IMR-90 (cell line): ENCODE data around the gene LMX1A.

Experiments used
- BHLHE40 ChIP-seq: fragments of 150-350 bp; IDR thresholded peaks from 2 replicates; pipeline ENCODE4 v1.6.1; 2016; ENCODE audit warnings: mild to moderate bottlenecking, low read depth, low read length
- POLR2A ChIP-seq: IDR thresholded peaks from 2 replicates; pipeline ENCODE4 v1.6.1; 2012; ENCODE audit warnings: mild to moderate bottlenecking, low read depth, low read length
- RFX5 ChIP-seq: IDR thresholded peaks from 2 replicates; pipeline ENCODE4 v1.8.0; 2012; ENCODE audit warnings: low read depth, mild to moderate bottlenecking, low read length, moderate library complexity
- SMC3 ChIP-seq: fragments of 150-350 bp; IDR thresholded peaks from 2 replicates; pipeline ENCODE4 v1.6.1; 2016; ENCODE audit warnings: low read depth, mild to moderate bottlenecking, antibody characterized with exemption, low read length, moderate library complexity
- TF ChIP-seq, protein P1 (sequence below): conservative IDR thresholded peaks from 2 replicates; pipeline ENCODE4 v1.5.1; 2012; ENCODE audit warnings: mild to moderate bottlenecking, low read depth, low read length, improper control_type of control experiment

- TF ChIP-seq, protein P1, sequence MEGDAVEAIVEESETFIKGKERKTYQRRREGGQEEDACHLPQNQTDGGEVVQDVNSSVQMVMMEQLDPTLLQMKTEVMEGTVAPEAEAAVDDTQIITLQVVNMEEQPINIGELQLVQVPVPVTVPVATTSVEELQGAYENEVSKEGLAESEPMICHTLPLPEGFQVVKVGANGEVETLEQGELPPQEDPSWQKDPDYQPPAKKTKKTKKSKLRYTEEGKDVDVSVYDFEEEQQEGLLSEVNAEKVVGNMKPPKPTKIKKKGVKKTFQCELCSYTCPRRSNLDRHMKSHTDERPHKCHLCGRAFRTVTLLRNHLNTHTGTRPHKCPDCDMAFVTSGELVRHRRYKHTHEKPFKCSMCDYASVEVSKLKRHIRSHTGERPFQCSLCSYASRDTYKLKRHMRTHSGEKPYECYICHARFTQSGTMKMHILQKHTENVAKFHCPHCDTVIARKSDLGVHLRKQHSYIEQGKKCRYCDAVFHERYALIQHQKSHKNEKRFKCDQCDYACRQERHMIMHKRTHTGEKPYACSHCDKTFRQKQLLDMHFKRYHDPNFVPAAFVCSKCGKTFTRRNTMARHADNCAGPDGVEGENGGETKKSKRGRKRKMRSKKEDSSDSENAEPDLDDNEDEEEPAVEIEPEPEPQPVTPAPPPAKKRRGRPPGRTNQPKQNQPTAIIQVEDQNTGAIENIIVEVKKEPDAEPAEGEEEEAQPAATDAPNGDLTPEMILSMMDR = no peak
- no peak for TF ChIP-seq BHLHE40
- TF ChIP-seq SMC3 = no peak
- no peak for TF ChIP-seq POLR2A
- no peak for TF ChIP-seq RFX5
Observed at GRCh38 chr1:165344198-165344597, 12.3 kb downstream of the LMX1A start.
